ENCODE results near the gene MBP.

DNA sequence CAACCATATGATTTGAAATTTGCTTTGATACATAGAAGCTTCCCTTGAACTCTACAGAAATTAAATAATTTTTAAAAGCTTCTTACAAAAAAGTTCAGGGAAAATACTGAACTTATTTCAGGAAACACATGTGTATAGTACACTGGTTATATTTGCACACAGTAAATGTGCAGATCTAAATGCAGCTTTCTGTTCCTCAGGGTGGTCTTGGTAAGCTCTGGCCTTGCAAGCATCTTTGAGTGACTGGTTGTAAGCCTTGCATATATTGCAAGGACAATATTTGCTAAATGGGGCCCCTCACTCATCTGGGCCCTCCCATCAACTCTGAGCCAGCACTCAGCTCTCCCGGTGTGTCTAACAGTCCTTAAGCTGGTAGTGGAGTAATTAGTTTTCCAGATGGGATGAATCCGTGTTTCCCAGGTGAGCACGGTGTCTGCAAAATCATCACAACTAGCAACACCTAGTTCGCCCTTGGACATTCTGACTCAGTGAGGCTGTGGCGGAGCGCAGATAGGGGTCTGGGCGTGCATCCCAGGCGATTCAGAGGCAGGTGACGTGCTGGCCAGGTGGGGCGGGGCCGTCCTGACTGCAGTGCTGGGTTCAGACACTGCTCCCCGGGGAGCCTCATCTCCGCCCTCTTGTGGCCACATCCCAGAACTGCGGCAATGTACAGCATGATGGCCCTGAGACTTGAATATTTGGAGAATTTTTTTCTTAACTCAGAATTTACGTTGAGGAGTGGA lies 149.6 kb downstream of the MBP start:
- TF ChIP-seq, protein P1, sequence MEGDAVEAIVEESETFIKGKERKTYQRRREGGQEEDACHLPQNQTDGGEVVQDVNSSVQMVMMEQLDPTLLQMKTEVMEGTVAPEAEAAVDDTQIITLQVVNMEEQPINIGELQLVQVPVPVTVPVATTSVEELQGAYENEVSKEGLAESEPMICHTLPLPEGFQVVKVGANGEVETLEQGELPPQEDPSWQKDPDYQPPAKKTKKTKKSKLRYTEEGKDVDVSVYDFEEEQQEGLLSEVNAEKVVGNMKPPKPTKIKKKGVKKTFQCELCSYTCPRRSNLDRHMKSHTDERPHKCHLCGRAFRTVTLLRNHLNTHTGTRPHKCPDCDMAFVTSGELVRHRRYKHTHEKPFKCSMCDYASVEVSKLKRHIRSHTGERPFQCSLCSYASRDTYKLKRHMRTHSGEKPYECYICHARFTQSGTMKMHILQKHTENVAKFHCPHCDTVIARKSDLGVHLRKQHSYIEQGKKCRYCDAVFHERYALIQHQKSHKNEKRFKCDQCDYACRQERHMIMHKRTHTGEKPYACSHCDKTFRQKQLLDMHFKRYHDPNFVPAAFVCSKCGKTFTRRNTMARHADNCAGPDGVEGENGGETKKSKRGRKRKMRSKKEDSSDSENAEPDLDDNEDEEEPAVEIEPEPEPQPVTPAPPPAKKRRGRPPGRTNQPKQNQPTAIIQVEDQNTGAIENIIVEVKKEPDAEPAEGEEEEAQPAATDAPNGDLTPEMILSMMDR (conservative IDR thresholded peaks at IDR 0.05; ENCODE audit: low read depth in 2 of 2) = peak; percentile 87 to 89
- TF ChIP-seq ZNF114 (CRISPR knock-in tag; IDR thresholded peaks at IDR 0.05) (no peak), POLR2AphosphoS5 (IDR thresholded peaks at IDR 0.05; ENCODE audit: low read depth) (no peak), EZH2 (IDR thresholded peaks at IDR 0.05; ENCODE audit: low read depth, unreplicated experiment) (no peak)

Measured in GM23338 (cell line).